ENCODE data around the gene SLC12A6. TPM values are rescaled to one million over a fixed set of nuclear protein-coding genes. Genes with fewer than 3 reads are reported as not detected.
A peak's percentile ranks its signal among the peaks of the same experiment; 100 is the strongest.

The SLC12A6 gene
- polyA plus RNA-seq, 1 donor from 2014 or later, result 7.3 TPM

- no peak overlapping the region for H3K4me2 ChIP-seq (ENCODE audit: low read length)
- H3K9ac ChIP-seq (ENCODE audit: low read length), result no peak overlapping the region
- H3K4me3 ChIP-seq (ENCODE audit: low read length), result no peak overlapping the region
- peaks cover 5% of the 10 kb centered on the region for H3K36me3 ChIP-seq (ENCODE audit: insufficient read depth, low read length)
- H3K79me2 ChIP-seq (replicated peaks; ENCODE audit: insufficient read depth, low read length), result no peaks in the 10 kb centered on the region
- H3F3A ChIP-seq (ENCODE audit: insufficient read depth, low read length, poor library complexity, severe bottlenecking), result no peaks in the 10 kb centered on the region
- H3K9me3 ChIP-seq (ENCODE audit: low read length), result no peaks in the 10 kb centered on the region
- no peaks in the 10 kb centered on the region for H3K9me2 ChIP-seq (ENCODE audit: insufficient read depth, low read length)
- H3K27me3 ChIP-seq (ENCODE audit: insufficient read depth, low read depth, low read length), result no peaks in the 10 kb centered on the region
- H4K20me1 ChIP-seq (ENCODE audit: insufficient read depth), result no peaks in the 10 kb centered on the region
- H3K27ac ChIP-seq (ENCODE audit: low read length), result no peak overlapping the region
- TF ChIP-seq POLR2AphosphoS5 (IDR thresholded peaks at IDR 0.05) (no peak), RAD21 (conservative IDR thresholded peaks at IDR 0.05) (no peak), MXI1 (conservative IDR thresholded peaks at IDR 0.05; ENCODE audit: poor library complexity, severe bottlenecking) (no peak), TAF1 (IDR thresholded peaks at IDR 0.05; ENCODE audit: low read depth) (no peak), EZH2 (IDR thresholded peaks at IDR 0.05; ENCODE audit: borderline replicate concordance, insufficient read depth, low read length, poor library complexity, severe bottlenecking) (no peak), REST (IDR thresholded peaks at IDR 0.05; ENCODE audit: borderline replicate concordance) (no peak)
- TF ChIP-seq, protein P1, sequence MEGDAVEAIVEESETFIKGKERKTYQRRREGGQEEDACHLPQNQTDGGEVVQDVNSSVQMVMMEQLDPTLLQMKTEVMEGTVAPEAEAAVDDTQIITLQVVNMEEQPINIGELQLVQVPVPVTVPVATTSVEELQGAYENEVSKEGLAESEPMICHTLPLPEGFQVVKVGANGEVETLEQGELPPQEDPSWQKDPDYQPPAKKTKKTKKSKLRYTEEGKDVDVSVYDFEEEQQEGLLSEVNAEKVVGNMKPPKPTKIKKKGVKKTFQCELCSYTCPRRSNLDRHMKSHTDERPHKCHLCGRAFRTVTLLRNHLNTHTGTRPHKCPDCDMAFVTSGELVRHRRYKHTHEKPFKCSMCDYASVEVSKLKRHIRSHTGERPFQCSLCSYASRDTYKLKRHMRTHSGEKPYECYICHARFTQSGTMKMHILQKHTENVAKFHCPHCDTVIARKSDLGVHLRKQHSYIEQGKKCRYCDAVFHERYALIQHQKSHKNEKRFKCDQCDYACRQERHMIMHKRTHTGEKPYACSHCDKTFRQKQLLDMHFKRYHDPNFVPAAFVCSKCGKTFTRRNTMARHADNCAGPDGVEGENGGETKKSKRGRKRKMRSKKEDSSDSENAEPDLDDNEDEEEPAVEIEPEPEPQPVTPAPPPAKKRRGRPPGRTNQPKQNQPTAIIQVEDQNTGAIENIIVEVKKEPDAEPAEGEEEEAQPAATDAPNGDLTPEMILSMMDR (IDR thresholded peaks at IDR 0.05; ENCODE audit: poor library complexity, severe bottlenecking), result no peak
- no peak overlapping the region for H2AFZ ChIP-seq (ENCODE audit: low read depth, low read length)
Measured at GRCh38 chr15:34242331-34242710, 95.3 kb downstream of the SLC12A6 start.

DNA sequence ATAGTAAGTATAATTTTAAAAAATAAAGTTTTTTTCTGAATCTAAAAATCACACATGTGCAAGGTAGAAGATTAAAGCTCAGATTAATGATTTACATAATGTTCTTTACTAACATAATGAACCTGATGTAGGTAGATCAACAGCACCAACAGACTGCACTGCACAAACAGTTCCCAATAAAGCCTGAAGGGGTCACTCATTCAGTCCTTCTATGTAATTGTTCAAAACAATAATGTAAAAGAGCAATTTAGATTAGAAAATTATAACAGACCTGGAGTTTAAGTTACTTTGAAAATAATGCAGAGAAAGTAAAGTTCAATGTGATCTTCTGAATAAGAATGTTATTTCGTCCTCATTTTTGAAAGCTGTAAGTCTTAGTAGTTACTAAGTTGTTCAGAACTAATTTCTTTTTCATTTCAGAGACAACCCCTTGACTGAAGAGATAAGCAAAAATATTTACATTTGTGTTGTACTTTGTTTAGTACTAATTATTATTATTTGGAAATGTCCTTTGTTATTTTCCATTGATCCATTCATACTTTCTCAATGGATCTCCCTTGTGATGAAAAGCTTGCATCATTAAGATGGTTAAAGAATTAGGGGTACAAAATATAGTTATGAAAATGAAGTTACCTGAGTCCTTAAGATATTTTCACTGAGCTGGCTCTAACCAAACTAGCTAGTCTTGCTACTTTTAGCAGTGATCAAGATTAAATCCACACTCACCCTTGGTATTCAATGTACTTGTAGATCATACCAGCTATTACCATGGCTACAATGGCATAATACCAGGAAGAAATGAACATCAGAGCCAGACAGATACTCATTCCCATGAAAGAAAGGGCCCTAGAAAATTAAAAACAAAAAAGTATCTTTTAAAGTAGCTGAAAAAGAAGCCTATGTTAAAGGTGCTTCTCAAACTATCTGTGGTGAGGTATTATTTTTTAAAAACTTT, 95.9 kb downstream of the SLC12A6 start:
- Histone ChIP-seq H3K9me2 (ENCODE audit: insufficient read depth, low read length) (no peaks in the 10 kb centered on the region), H3K27ac (ENCODE audit: low read length) (no peak overlapping the region), H2AFZ (ENCODE audit: low read depth, low read length) (no peak overlapping the region), H3K4me3 (ENCODE audit: low read length) (no peak overlapping the region), H3F3A (ENCODE audit: insufficient read depth, low read length, poor library complexity, severe bottlenecking) (no peaks in the 10 kb centered on the region), H3K4me2 (ENCODE audit: low read length) (no peak overlapping the region), H3K9me3 (ENCODE audit: low read length) (no peaks in the 10 kb centered on the region), H3K79me2 (replicated peaks; ENCODE audit: insufficient read depth, low read length) (no peaks in the 10 kb centered on the region), H3K27me3 (ENCODE audit: insufficient read depth, low read depth, low read length) (no peaks in the 10 kb centered on the region), H3K9ac (ENCODE audit: low read length) (no peak overlapping the region), H4K20me1 (ENCODE audit: insufficient read depth) (no peaks in the 10 kb centered on the region), H3K36me3 (ENCODE audit: insufficient read depth, low read length) (peaks cover 5% of the 10 kb centered on the region)
- no peak for TF ChIP-seq POLR2AphosphoS5 (IDR thresholded peaks at IDR 0.05)
- TF ChIP-seq SMC3 (conservative IDR thresholded peaks at IDR 0.05; ENCODE audit: poor library complexity), result peak; percentile 71
- TF ChIP-seq, protein P1 (IDR thresholded peaks at IDR 0.05; ENCODE audit: poor library complexity, severe bottlenecking), result peak; percentile 66
- TF ChIP-seq EP300 (conservative IDR thresholded peaks at IDR 0.05; ENCODE audit: poor library complexity, severe bottlenecking), result no peak
- no peak for TF ChIP-seq EZH2 (IDR thresholded peaks at IDR 0.05; ENCODE audit: borderline replicate concordance, insufficient read depth, low read length, poor library complexity, severe bottlenecking)
- peak; percentile 60 for TF ChIP-seq RAD21 (conservative IDR thresholded peaks at IDR 0.05)
- no peak for TF ChIP-seq TAF1 (IDR thresholded peaks at IDR 0.05; ENCODE audit: low read depth)
- TF ChIP-seq REST (IDR thresholded peaks at IDR 0.05; ENCODE audit: borderline replicate concordance), result no peak
- TF ChIP-seq MXI1 (conservative IDR thresholded peaks at IDR 0.05; ENCODE audit: poor library complexity, severe bottlenecking), result no peak

Measured in neural cell (in vitro differentiated cells).